Mesenchymal stem cell (in vitro differentiated cells and primary cell): ENCODE results near the gene HAGHL.
A peak's percentile ranks its signal among the peaks of the same experiment; 100 is the strongest.

ENCODE experiments used
- DNase-seq: peaks from one replicate; pipeline ENCODE4 v3.0.0-alpha.2; 2013
- H2AFZ ChIP-seq: one replicate; pipeline ENCODE4 v1.6.1; 2013; ENCODE audit warnings: low read depth, mild to moderate bottlenecking, control low read depth, inconsistent platforms, low read length, moderate library complexity
- H2AK5ac ChIP-seq: 2 replicates; pipeline ENCODE4 v1.6.1; 2013; ENCODE audit warnings: low read length, moderate library complexity, mild to moderate bottlenecking, inconsistent platforms; ENCODE audit not compliant: severe bottlenecking
- H2BK120ac ChIP-seq: one replicate; pipeline ENCODE4 v1.6.1; 2013; ENCODE audit warnings: low read depth, mild to moderate bottlenecking, inconsistent platforms, low read length, moderate library complexity
- H2BK12ac ChIP-seq, 2 experiments: one replicate each; pipeline ENCODE4 v1.6.1; 2013; ENCODE audit warnings: inconsistent platforms in 2 of 2, low read length in 2 of 2, mild to moderate bottlenecking in 2 of 2, moderate library complexity in 2 of 2, control low read depth in 1 of 2
- H2BK15ac ChIP-seq: one replicate; pipeline ENCODE4 v1.6.1; 2013; ENCODE audit warnings: mild to moderate bottlenecking, low read depth, inconsistent platforms; ENCODE audit not compliant: poor library complexity, severe bottlenecking
- H2BK5ac ChIP-seq: 2 replicates; pipeline ENCODE4 v1.6.1; 2013; ENCODE audit warnings: low read depth, mild to moderate bottlenecking, low read length, control low read depth, inconsistent platforms; ENCODE audit not compliant: poor library complexity, severe bottlenecking
- H3K14ac ChIP-seq, 2 experiments: one replicate each; pipeline ENCODE4 v1.6.1; 2013; ENCODE audit warnings: inconsistent platforms in 2 of 2, low read length in 2 of 2, control low read depth in 1 of 2, mild to moderate bottlenecking in 1 of 2, moderate library complexity in 1 of 2
- H3K18ac ChIP-seq, 2 experiments: one replicate each; pipeline ENCODE4 v1.6.1; 2013; ENCODE audit warnings: inconsistent platforms in 2 of 2, low read length in 2 of 2, control low read depth in 1 of 2, low read depth in 1 of 2, mild to moderate bottlenecking in 1 of 2
- H3K23ac ChIP-seq, 2 experiments: one replicate each; pipeline ENCODE4 v1.6.1; 2013; ENCODE audit warnings: inconsistent platforms in 2 of 2, low read length in 2 of 2, mild to moderate bottlenecking in 2 of 2, moderate library complexity in 2 of 2, control low read depth in 1 of 2
- H3K27ac ChIP-seq: 2 replicates; pipeline ENCODE4 v1.5.1; 2013; ENCODE audit warnings: mild to moderate bottlenecking, moderate library complexity, low read length, control low read depth, inconsistent platforms; ENCODE audit not compliant: poor library complexity, severe bottlenecking
- H3K27me3 ChIP-seq, 2 experiments: 2 replicates each; pipeline versions ENCODE4 v1.6.1 to v1.7.0; 2013; ENCODE audit warnings: low read length in 2 of 2, mild to moderate bottlenecking in 2 of 2, moderate library complexity in 2 of 2, control low read depth in 1 of 2, inconsistent platforms in 1 of 2; ENCODE audit not compliant: control insufficient read depth in 1 of 2, insufficient read depth in 1 of 2
- H3K36me3 ChIP-seq, 2 experiments: 2 replicates each; pipeline versions ENCODE4 v1.6.1 to v1.7.0; 2013; ENCODE audit warnings: low read length in 2 of 2, control low read depth in 1 of 2, inconsistent platforms in 1 of 2, low read depth in 1 of 2, mild to moderate bottlenecking in 1 of 2; ENCODE audit not compliant: insufficient read depth in 2 of 2, control insufficient read depth in 1 of 2
- H3K4ac ChIP-seq, 2 experiments: one replicate each; pipeline ENCODE4 v1.6.1; 2013; ENCODE audit warnings: inconsistent platforms in 2 of 2, low read length in 2 of 2, mild to moderate bottlenecking in 2 of 2, moderate library complexity in 2 of 2, control low read depth in 1 of 2, low read depth in 1 of 2
- H3K4me1 ChIP-seq: 2 replicates; pipeline ENCODE4 v1.6.1; 2013; ENCODE audit warnings: low read depth, low read length, control low read depth; ENCODE audit not compliant: control insufficient read depth, insufficient read depth
- H3K4me2 ChIP-seq: 2 replicates; pipeline ENCODE4 v1.6.1; 2013; ENCODE audit warnings: low read length, mild to moderate bottlenecking, inconsistent platforms; ENCODE audit not compliant: poor library complexity, severe bottlenecking
- H3K4me3 ChIP-seq, 2 experiments: 2 replicates each; pipeline versions ENCODE4 v1.5.1 to v1.7.0; 2013; ENCODE audit warnings: low read length in 2 of 2, mild to moderate bottlenecking in 2 of 2, control low read depth in 1 of 2, low read depth in 1 of 2; ENCODE audit not compliant: insufficient read depth in 1 of 2
- H3K79me1 ChIP-seq: replicated peaks from 2 replicates; pipeline ENCODE4 v1.6.1; 2013; ENCODE audit warnings: mild to moderate bottlenecking, control low read depth, low read length, inconsistent platforms; ENCODE audit not compliant: poor library complexity, severe bottlenecking
- H3K9ac ChIP-seq: 2 replicates; pipeline ENCODE4 v1.7.0; 2013; ENCODE audit warnings: mild to moderate bottlenecking, low read length, moderate library complexity
- H3K9me3 ChIP-seq: 2 replicates; pipeline ENCODE4 v1.7.0; 2013; ENCODE audit warnings: mild to moderate bottlenecking, low read length; ENCODE audit not compliant: control insufficient read depth
- H4K8ac ChIP-seq: one replicate; pipeline ENCODE4 v1.6.1; 2013; ENCODE audit warnings: inconsistent platforms, mild to moderate bottlenecking, low read length, moderate library complexity
- H4K91ac ChIP-seq: one replicate; pipeline ENCODE4 v1.6.1; 2013; ENCODE audit warnings: mild to moderate bottlenecking, low read length, inconsistent platforms
- WGBS: methylation state at CpG from one replicate; pipeline ENCODE4 v1.1.7; 2013; ENCODE audit warnings: mixed read lengths; 5-methylcytosine and 5-hydroxymethylcytosine counted together

The HAGHL gene

DNA sequence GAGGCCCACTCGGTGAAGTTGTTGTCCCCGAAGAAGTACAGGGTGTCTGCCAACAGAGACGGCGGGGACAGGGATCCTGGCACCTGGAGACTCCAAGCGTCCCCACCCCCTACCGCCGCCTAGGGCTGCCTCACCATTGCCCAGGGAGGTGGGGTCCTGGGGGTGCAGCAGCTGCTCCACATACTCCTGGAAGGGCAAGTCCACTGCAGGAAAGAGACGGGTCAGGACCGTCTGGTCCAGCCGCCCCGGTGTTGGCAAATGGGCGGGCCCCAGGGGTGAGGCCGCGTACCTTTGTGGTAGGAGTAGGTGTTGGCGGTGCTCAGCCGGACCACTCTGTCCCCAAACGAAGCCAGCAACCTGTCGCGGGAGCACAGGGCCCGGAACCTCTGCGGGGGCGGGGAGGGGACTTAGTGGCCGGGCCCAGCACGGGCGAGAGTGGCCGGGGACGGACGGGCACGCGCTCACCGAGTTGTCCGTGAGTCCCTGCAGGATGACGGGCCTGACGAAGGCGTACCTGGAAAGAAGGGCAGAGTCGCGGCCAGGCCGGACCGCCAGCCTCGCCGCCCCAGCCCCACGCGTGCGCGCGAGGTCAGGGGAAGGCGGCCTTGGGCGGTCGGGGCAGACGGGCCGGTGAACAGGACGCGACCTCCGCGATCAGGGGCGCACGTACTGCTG, 43.4 kb upstream of the HAGHL start:
- 15% methylated on average over 54 of the region's 57 CpGs for WGBS
- Histone ChIP-seq H3K79me1 (peaks cover 31% of the 10 kb centered on the region), H3K23ac (peak overlapping the region in 1 of 2 experiments; percentile 75)

GRCh38 chr16:684071-684794, 42.7 kb upstream of the HAGHL start, which contains the start of gene JMJD8:
Gene JMJD8 (minus strand): TSS chr16:684334. CDS start chr16:684319, 15 bp downstream.
- peak within 1 kb of the TSS in 1 of 2 experiments; percentile 89 for H3K4ac ChIP-seq
- peak within 1 kb of the TSS; percentile 91 for H3K4me2 ChIP-seq
- H3K18ac ChIP-seq = peak within 1 kb of the TSS; percentile 86 to 88
- peak within 1 kb of the TSS; percentile 96 for H4K8ac ChIP-seq
- H3K4me1 ChIP-seq = peaks cover 64% of the 10 kb centered on the region
- peak within 1 kb of the TSS; percentile 72 to 75 for H3K23ac ChIP-seq
- no peaks in the 10 kb centered on the region for H3K27me3 ChIP-seq
- peak within 1 kb of the TSS in 1 of 2 experiments; percentile 96 for H3K14ac ChIP-seq
- peaks cover 38% of the 10 kb centered on the region for H3K79me1 ChIP-seq
- peaks cover 47 to 74% of the 10 kb centered on the region in 2 experiments for H3K36me3 ChIP-seq
- peak within 1 kb of the TSS; percentile 69 for H2AFZ ChIP-seq
- H3K4me3 ChIP-seq = peak within 1 kb of the TSS; percentile 81 to 85
- no peak within 1 kb of the TSS for H2BK5ac ChIP-seq
- H3K27ac ChIP-seq = peak within 1 kb of the TSS; percentile 14
- peak within 1 kb of the TSS; percentile 84 for H3K9ac ChIP-seq
- no peaks in the 10 kb centered on the region for H3K9me3 ChIP-seq
- no peak within 1 kb of the TSS for H2AK5ac ChIP-seq
- H2BK12ac ChIP-seq = peak within 1 kb of the TSS in 1 of 2 experiments; percentile 51
- peak; percentile 95 for DNase-seq
- no peak within 1 kb of the TSS for H2BK120ac ChIP-seq
- H4K91ac ChIP-seq = peak within 1 kb of the TSS; percentile 97
- 12% methylated on average over 80 of the region's 91 CpGs for WGBS
- H2BK15ac ChIP-seq = no peak within 1 kb of the TSS

More for the DNA sequence above, 43.4 kb upstream of the HAGHL start:
- no peaks in the 10 kb centered on the region for H3K27me3 ChIP-seq
- peak overlapping the region; percentile 96 for H4K8ac ChIP-seq
- peaks cover 64% of the 10 kb centered on the region for H3K4me1 ChIP-seq
- H3K9me3 ChIP-seq = no peaks in the 10 kb centered on the region
- H2BK120ac ChIP-seq = no peak overlapping the region
- H2AFZ ChIP-seq = peak overlapping the region; percentile 20
- peak overlapping the region; percentile 97 for H4K91ac ChIP-seq
- H3K9ac ChIP-seq = peak overlapping the region; percentile 84
- peak overlapping the region; percentile 91 for H3K4me2 ChIP-seq
- H3K4ac ChIP-seq = peak overlapping the region in 1 of 2 experiments; percentile 89
- H3K36me3 ChIP-seq = peaks cover 47 to 68% of the 10 kb centered on the region in 2 experiments
- peak overlapping the region; percentile 14 for H3K27ac ChIP-seq
- H2BK15ac ChIP-seq = no peak overlapping the region
- peak overlapping the region in 1 of 2 experiments; percentile 96 for H3K14ac ChIP-seq
- H2BK5ac ChIP-seq = no peak overlapping the region
- DNase-seq = no peak
- H3K18ac ChIP-seq = peak overlapping the region; percentile 86 to 88
- H2BK12ac ChIP-seq = peak overlapping the region in 1 of 2 experiments; percentile 51
- H3K4me3 ChIP-seq = peak overlapping the region; percentile 81 to 85
- H2AK5ac ChIP-seq = no peak overlapping the region

- Histone ChIP-seq H3K4me1 (peaks cover 65% of the 10 kb centered on the region), H3K36me3 (peaks cover 47 to 74% of the 10 kb centered on the region in 2 experiments), H3K79me1 (peaks cover 45% of the 10 kb centered on the region), H2BK15ac (no peak overlapping the region), H3K18ac (no peak overlapping the region), H3K9ac (no peak overlapping the region), H2BK5ac (no peak overlapping the region), H3K4ac (no peak overlapping the region), H4K8ac (peak overlapping the region; percentile 45), H3K23ac (no peak overlapping the region), H2AFZ (no peak overlapping the region), H3K9me3 (no peaks in the 10 kb centered on the region), H3K4me2 (no peak overlapping the region), H2BK12ac (no peak overlapping the region), H2BK120ac (no peak overlapping the region), H3K27me3 (no peaks in the 10 kb centered on the region), H3K27ac (no peak overlapping the region), H3K4me3 (peak overlapping the region in 1 of 2 experiments; percentile 53), H4K91ac (peak overlapping the region; percentile 64), H3K14ac (no peak overlapping the region), H2AK5ac (no peak overlapping the region)
- DNase-seq = no peak
- WGBS = 96% methylated on average over 61 of the region's 61 CpGs
Observed at GRCh38 chr16:684961-685696, 41.8 kb upstream of the HAGHL start.
